ENCODE measurements around the gene DYNC1LI1. TPM values are rescaled to one million over a fixed set of nuclear protein-coding genes. Genes with fewer than 3 reads are reported as not detected.

Gene DYNC1LI1
- total RNA-seq, result 10 to 100 TPM; 26.9 to 28.3 TPM

DNA sequence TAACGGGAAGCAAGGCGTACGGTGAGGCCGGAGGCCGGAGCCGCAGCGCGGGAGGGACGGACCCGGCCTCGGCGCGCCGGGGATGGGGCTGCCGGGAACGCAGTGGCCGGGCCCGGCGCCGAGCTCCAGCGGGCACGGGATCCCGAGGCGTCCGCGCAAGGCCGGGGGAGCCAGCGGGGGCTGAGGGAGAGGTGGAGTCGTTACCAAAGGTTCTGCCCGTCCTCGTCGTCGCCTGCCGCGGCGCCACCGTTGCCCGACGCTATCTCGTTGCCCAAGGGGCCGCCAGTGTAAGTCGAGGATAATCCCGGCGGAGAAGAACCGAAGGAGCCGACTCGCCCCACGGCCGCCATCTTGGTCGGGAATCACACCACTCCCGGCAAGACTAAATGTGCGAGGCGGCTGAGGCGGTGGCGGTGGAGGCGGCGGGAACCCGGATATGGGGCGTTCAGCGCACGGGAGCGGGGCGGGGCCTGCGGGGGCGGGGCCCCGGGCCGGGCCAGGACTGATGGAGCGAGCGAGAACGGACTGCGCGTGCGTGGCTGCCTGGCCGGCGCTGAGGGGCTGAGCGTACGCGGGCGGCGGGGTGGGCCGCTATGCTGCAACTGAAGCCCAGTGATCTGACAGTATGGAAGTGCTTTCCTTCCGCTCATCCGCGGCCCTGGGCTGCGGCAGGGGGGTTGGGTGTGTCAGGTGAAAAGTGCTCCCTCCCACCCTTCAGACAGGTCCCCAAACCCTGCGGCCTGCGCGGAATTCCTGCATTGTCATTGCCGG, at the start of gene DYNC1LI1:
TSS of gene DYNC1LI1 (minus strand) at position 438 of the 771 bp plus-strand sequence. CDS start at position 350, 88 bp downstream.
- peak within 1 kb of the TSS; percentile 90 for H3K27ac Mint-ChIP-seq
- no peaks in the 10 kb centered on the region for H3K9me3 Mint-ChIP-seq

DNA sequence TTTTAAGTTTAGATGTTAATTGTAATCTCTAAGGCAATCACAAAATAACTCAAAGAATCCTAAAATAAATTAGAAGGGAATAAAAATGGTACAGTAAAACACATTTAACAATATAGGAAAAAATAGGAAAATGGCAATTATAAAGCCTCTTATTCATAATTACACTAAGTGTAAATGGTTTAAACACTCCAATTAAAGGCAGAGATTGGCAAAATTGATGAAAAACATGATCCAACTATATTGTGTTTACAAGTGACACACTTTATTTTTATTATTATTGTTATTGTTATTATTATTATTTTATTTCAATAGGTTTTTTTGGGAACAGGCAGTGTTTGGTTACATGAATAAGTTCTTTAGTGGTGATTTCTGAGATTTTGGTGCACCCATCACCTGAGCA, 48.7 kb upstream of the DYNC1LI1 start:
- no peaks in the 10 kb centered on the region for H3K36me3 Mint-ChIP-seq (ENCODE audit: low read depth)
- ChIA-PET CTCF (interaction anchor here (0.6 kb wide), 1 partner anchor 183 kb away, joined by 3 read pairs; no protein-coding TSS in a partner anchor), POLR2A (no interaction called here)
- H3K4me1 Mint-ChIP-seq, result no peaks in the 10 kb centered on the region
- no peak overlapping the region for H3K27ac Mint-ChIP-seq
- no peak for DNase-seq
- H3K4me3 Mint-ChIP-seq, result no peak overlapping the region
- H3K9me3 Mint-ChIP-seq, result no peaks in the 10 kb centered on the region
- peaks cover 23% of the 10 kb centered on the region for H3K27me3 Mint-ChIP-seq

More for the DNA sequence above, at the start of gene DYNC1LI1:
- peak within 1 kb of the TSS; percentile 84 for H3K4me3 Mint-ChIP-seq
- H3K27me3 Mint-ChIP-seq, result no peaks in the 10 kb centered on the region
- ChIA-PET POLR2A (no interaction called here), CTCF (no interaction called here)
- DNase-seq, result peak; percentile 91
- peaks cover 26% of the 10 kb centered on the region for H3K4me1 Mint-ChIP-seq
- peaks cover 13% of the 10 kb centered on the region for H3K36me3 Mint-ChIP-seq (ENCODE audit: low read depth)

DNA sequence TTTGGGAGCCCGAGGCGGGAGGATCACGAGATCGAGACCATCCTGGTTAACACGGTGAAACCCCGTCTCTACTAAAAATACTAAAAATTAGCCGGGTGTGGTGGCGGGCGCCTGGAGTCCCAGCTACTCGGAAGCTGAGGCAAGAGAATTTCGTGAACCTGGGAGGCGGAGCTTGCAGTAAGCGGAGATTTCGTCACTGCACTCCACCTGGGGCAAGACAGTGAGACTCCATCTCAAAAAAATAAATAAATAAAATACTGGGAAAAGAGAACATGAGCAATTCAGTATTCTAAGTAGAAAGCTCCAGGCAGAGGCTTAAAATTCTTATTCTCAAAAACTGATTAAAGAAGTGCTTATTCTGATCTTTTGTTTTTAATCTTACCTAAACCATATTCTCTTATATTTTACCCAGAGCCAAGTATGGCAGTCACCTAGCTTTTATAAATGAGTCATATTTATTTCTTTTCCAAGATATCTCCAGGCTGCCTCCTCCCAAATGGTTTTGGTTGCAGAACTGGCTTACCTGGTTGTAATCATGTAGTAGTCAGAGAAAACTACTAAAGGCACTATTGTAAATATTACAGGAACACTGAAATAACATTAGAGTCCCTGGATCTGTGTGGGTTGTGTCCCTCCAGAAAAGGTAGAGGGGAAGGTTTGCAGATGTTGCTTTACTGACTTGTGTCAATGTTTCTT, 45.8 kb upstream of the DYNC1LI1 start:
- no peak for DNase-seq
- Mint-ChIP-seq H3K36me3 (ENCODE audit: low read depth) (no peaks in the 10 kb centered on the region), H3K27ac (no peak overlapping the region), H3K4me3 (no peak overlapping the region), H3K9me3 (no peaks in the 10 kb centered on the region), H3K27me3 (peaks cover 22% of the 10 kb centered on the region), H3K4me1 (no peaks in the 10 kb centered on the region)
- ChIA-PET POLR2A (no interaction called here), CTCF (interaction anchor here (0.7 kb wide), 1 partner anchor 287 kb away, joined by 4 read pairs; no protein-coding TSS in a partner anchor)

DNA sequence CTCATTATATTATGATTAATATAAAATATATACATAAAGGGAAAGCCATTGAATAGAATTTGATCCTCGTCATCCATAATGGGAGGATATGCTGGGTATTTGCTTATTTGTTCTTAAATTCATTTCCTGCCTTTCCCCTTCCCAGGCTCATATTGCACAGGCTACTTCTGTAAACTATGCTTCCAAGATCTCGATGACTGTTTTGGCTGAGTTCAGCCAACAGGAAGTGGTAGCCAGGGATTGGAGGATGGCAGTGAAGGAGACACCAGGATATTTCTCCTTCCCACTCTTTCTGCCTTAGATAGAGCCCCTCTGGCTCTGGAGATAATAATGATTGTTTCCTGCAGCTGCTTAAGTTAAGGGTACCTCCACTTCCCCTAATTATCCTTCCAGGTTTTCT, 44.3 kb upstream of the DYNC1LI1 start:
- Mint-ChIP-seq H3K36me3 (ENCODE audit: low read depth) (no peaks in the 10 kb centered on the region), H3K9me3 (no peaks in the 10 kb centered on the region), H3K4me1 (no peaks in the 10 kb centered on the region), H3K27me3 (peaks cover 18% of the 10 kb centered on the region), H3K4me3 (no peak overlapping the region), H3K27ac (no peak overlapping the region)
- ChIA-PET CTCF (no interaction called here), POLR2A (no interaction called here)
- DNase-seq, result no peak

DNA sequence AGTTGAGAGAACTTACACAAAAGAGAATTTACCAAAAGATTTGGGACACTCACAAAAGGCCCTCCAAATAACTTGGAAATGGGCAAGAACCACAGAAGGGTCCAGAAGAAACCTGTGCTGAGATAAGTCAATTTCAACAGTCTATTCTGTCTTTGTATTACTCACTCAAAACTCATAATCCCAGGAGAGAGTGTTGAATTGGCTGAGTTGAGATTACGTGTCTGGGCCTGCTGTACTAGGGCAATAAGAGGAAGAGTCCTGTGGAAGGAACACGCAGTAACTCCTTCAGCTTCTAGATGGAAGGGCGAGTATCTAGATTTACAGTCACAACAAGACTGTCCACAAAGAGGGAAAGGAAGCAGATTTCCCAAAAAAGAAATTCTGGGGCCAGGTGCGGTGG, 42.5 kb upstream of the DYNC1LI1 start:
- ChIA-PET POLR2A (no interaction called here), CTCF (no interaction called here)
- no peaks in the 10 kb centered on the region for H3K4me1 Mint-ChIP-seq
- H3K9me3 Mint-ChIP-seq, result no peaks in the 10 kb centered on the region
- H3K36me3 Mint-ChIP-seq (ENCODE audit: low read depth), result no peaks in the 10 kb centered on the region
- H3K27ac Mint-ChIP-seq, result no peak overlapping the region
- no peak overlapping the region for H3K4me3 Mint-ChIP-seq
- DNase-seq, result no peak
- H3K27me3 Mint-ChIP-seq, result peaks cover 13% of the 10 kb centered on the region

DNA sequence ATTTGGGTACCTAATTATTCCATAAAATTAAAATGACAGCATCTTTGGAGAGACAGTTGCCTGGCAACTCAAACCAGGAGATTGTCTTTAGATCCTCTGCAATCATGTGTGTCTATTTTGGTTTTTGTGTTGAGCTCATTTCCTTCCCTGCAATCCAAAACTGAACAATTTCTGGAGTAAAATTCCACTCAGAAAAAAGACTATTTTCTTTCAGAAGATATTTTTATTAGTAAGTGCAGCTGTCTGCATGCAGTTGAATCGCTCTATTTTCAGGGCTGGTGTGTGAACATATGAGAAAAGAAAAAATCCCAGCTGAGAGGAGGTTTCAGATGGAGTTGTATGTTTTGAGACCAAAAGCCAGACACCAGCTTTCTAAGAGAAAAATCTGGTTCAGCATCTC, 41.9 kb upstream of the DYNC1LI1 start:
- Mint-ChIP-seq H3K4me1 (no peaks in the 10 kb centered on the region), H3K9me3 (no peaks in the 10 kb centered on the region), H3K27ac (no peak overlapping the region), H3K36me3 (ENCODE audit: low read depth) (no peaks in the 10 kb centered on the region), H3K4me3 (no peak overlapping the region), H3K27me3 (peaks cover 10% of the 10 kb centered on the region)
- CTCF ChIA-PET, result no interaction called here
- DNase-seq, result no peak
- POLR2A ChIA-PET, result interaction anchor here (0.6 kb wide), 1 partner anchor 27 kb away, joined by 4 read pairs; no protein-coding TSS in a partner anchor

DNA sequence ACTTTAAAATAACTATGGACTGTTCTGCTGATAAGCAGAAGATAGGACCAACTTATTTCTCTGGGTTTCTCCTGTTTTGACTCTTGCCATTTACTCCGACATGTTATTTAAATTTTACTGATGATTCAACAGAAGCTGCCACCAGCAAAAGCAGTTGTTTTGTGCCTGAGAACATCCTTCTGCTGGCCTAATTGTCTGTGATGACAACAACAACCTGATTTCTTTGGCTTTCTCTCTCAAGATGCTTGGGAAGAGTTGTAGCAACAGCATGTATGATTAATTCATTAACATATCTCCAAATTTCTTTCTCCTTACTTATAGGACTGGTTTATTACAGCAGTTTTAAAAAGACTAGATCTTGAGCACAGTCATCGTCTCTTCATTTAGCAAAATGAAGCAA, 36.9 kb upstream of the DYNC1LI1 start:
- ChIA-PET CTCF (no interaction called here), POLR2A (no interaction called here)
- DNase-seq, result no peak
- Mint-ChIP-seq H3K36me3 (ENCODE audit: low read depth) (no peaks in the 10 kb centered on the region), H3K27ac (no peak overlapping the region), H3K9me3 (no peaks in the 10 kb centered on the region), H3K4me3 (no peak overlapping the region), H3K27me3 (peaks cover 5% of the 10 kb centered on the region), H3K4me1 (no peaks in the 10 kb centered on the region)

DNA sequence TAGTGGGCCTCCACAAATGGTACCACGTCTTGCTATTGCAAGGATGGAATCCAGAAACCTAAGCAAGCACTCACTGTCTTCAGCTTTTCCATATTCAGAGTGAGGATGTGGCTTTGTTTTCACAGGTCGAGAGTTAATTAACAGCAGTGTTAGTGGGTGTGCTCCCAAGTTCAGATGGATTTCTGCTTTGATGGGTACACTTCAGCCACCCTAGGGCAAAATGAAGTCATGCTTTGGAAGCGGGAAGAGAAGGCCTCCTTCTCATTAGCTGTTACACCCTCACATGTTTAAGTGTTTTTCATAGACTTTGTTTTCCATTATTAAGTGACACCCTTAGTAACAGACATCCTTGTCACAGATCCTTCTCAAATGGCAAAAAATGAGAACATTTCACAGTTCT, 36.3 kb upstream of the DYNC1LI1 start:
- no peaks in the 10 kb centered on the region for H3K4me1 Mint-ChIP-seq
- H3K4me3 Mint-ChIP-seq, result no peak overlapping the region
- H3K36me3 Mint-ChIP-seq (ENCODE audit: low read depth), result no peaks in the 10 kb centered on the region
- DNase-seq, result no peak
- H3K27ac Mint-ChIP-seq, result no peak overlapping the region
- CTCF ChIA-PET, result no interaction called here
- no peaks in the 10 kb centered on the region for H3K9me3 Mint-ChIP-seq
- POLR2A ChIA-PET, result no interaction called here
- H3K27me3 Mint-ChIP-seq, result peaks cover 3% of the 10 kb centered on the region

DNA sequence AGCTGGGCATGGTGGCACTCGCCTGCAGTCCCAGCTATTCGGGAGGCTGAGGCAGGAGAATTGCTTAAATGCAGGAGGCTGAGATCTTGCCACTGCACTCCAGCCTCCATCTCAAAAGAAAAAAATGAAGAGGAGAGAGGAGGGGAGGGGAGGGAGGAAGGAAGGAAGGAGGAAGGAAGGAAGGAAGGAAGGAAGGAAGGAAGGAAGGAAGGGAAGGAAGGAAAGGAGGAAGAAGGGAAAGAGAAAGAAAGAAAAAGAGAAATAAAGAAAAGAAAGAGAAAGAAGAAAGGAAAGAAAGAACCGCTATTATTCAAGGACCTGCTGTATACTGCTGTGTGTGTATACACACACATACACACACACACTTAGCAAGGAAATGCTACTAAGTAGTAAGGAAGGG, 35.6 kb upstream of the DYNC1LI1 start:
- no peak overlapping the region for H3K27ac Mint-ChIP-seq
- POLR2A ChIA-PET, result interaction anchor here (0.6 kb wide), 1 partner anchor 206 kb away, joined by 3 read pairs; no protein-coding TSS in a partner anchor
- H3K27me3 Mint-ChIP-seq, result peaks cover 5% of the 10 kb centered on the region

DNA sequence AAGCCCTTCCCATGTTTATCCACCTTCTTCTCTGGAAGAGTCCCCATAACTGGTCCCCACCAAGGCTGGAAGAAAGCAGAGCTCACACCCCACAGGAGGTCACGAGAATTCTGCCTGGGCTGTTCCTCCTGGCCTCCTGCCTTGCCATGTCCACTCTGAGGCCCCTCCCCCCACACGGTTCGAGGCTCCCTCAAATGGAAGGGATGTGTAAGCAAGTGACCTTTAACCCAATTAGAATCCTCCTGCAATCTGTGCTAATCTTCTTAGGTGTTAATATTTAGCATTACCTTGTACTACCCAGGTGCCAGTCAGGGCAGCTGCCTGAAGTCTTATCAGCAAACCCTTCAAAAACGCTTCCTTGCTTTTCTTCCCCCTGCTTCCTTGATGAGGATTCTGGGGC, 32.4 kb upstream of the DYNC1LI1 start:
- H3K36me3 Mint-ChIP-seq (ENCODE audit: low read depth), result no peaks in the 10 kb centered on the region
- no peaks in the 10 kb centered on the region for H3K4me1 Mint-ChIP-seq
- H3K27me3 Mint-ChIP-seq, result peaks cover 9% of the 10 kb centered on the region
- ChIA-PET POLR2A (no interaction called here), CTCF (no interaction called here)
- no peaks in the 10 kb centered on the region for H3K9me3 Mint-ChIP-seq
- no peak for DNase-seq
- H3K4me3 Mint-ChIP-seq, result no peak overlapping the region
- H3K27ac Mint-ChIP-seq, result no peak overlapping the region

More for the DNA sequence above, 35.6 kb upstream of the DYNC1LI1 start:
- no peak for DNase-seq
- Mint-ChIP-seq H3K9me3 (no peaks in the 10 kb centered on the region), H3K36me3 (ENCODE audit: low read depth) (no peaks in the 10 kb centered on the region), H3K4me1 (no peaks in the 10 kb centered on the region), H3K4me3 (no peak overlapping the region)
- CTCF ChIA-PET, result no interaction called here

DNA sequence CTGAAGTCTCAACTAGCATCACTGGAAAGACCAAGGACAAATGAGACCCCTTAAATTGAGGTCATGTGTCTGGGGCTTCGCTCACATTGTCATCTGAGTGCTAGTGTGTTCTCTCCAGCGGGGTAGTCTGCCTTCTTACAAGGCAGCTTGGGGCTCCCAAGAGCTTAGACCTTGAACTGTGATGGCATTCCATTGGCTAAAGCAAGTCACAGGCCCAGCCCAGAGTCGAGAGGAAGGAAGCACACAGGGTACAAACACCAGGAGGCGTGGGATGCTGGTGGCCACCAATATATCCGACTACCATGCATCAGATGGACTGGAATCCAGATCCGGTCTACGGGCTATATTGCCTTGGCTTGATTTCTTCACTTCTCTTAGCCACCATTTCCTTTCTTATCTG, 31.5 kb upstream of the DYNC1LI1 start:
- H3K4me1 Mint-ChIP-seq, result no peaks in the 10 kb centered on the region
- no peaks in the 10 kb centered on the region for H3K9me3 Mint-ChIP-seq
- CTCF ChIA-PET, result no interaction called here
- no peak for DNase-seq
- H3K4me3 Mint-ChIP-seq, result no peak overlapping the region
- POLR2A ChIA-PET, result no interaction called here
- H3K36me3 Mint-ChIP-seq (ENCODE audit: low read depth), result no peaks in the 10 kb centered on the region
- no peak overlapping the region for H3K27ac Mint-ChIP-seq
- peaks cover 11% of the 10 kb centered on the region for H3K27me3 Mint-ChIP-seq

DNA sequence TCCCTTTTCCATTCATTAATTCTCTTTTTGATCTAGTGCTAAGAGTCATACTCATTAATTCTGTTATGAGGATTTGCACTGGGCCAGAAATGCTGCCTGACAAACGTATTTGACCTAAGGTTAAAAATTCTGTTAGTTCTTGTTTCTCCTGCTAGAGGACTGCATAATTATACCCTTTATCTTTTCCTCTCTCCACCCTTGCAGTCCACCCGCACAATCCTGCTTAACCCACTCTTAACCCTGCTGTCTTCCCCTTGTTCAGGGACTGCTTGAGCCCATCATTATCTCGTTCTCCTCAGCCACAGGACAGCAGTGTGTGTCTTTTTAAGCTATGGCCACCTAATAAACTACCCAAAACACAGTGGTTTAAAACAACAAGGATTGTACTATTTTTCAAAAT, 31.1 kb upstream of the DYNC1LI1 start:
- Mint-ChIP-seq H3K36me3 (ENCODE audit: low read depth) (no peaks in the 10 kb centered on the region), H3K27ac (no peak overlapping the region), H3K4me1 (no peaks in the 10 kb centered on the region), H3K9me3 (no peaks in the 10 kb centered on the region), H3K4me3 (no peak overlapping the region), H3K27me3 (peaks cover 11% of the 10 kb centered on the region)
- ChIA-PET POLR2A (no interaction called here), CTCF (no interaction called here)
- no peak for DNase-seq

DNA sequence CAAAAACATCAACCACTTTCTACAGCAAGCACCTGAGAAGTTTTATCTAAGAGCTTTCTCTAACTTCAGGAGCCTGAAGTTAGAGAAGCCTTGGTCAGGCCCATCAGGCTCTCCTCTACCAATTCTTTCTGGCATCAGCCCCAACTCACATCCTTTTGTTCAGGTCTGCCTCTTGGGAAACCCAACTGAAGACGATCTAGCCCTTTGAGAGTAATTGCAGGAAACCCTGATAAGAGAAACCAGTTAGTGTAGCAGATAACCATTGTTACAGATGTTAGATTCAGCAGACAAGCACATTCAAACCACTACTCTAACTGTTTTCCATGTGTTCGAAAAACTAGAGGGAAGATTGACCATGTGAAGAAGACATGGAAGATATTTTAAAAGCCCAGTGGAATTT, 27.0 kb upstream of the DYNC1LI1 start:
- ChIA-PET POLR2A (no interaction called here), CTCF (no interaction called here)
- Mint-ChIP-seq H3K9me3 (no peaks in the 10 kb centered on the region), H3K36me3 (ENCODE audit: low read depth) (no peaks in the 10 kb centered on the region), H3K27me3 (peaks cover 10% of the 10 kb centered on the region), H3K4me1 (no peaks in the 10 kb centered on the region), H3K4me3 (no peak overlapping the region), H3K27ac (no peak overlapping the region)
- no peak for DNase-seq
